Ascending aorta (tissue), 2 donors: Measurements from ENCODE around the gene CWC27. TPM values are rescaled to one million over a fixed set of nuclear protein-coding genes. Genes with fewer than 3 reads are reported as not detected.

Source experiments
- DNase-seq, 2 donors: peaks; one replicate each; pipeline ENCODE4 v3.0.0-alpha.2; 2019; ENCODE audit warnings: low spot score in 2 of 2
- H3K27ac ChIP-seq, 2 donors: fragments of 200-600 bp; sonication (generic); one replicate each; pipeline ENCODE4 v1.5.1; 2016 to 2017; ENCODE audit warnings: mild to moderate bottlenecking in 1 of 2
- H3K27me3 ChIP-seq: fragments of 200-600 bp; sonication (generic); one replicate; pipeline ENCODE4 v1.5.1; 2017
- H3K36me3 ChIP-seq, 2 donors: fragments of 200-600 bp; sonication (generic); one replicate each; pipeline ENCODE4 v1.5.1; 2016
- H3K4me1 ChIP-seq, 2 donors: fragments of 200-600 bp; sonication (generic); one replicate each; pipeline ENCODE4 v1.5.1; 2016 to 2017; ENCODE audit warnings: mild to moderate bottlenecking in 1 of 2
- H3K4me3 ChIP-seq, 2 donors: fragments of 200-600 bp; sonication (generic); one replicate each; pipeline ENCODE4 v1.5.1; 2016 to 2017; ENCODE audit warnings: mild to moderate bottlenecking in 1 of 2
- H3K9me3 ChIP-seq, 2 donors: fragments of 200-600 bp; sonication (generic); one replicate each; pipeline ENCODE4 v1.5.1; 2016
- intact Hi-C: fragments of 100-400 bp; cut with DNase I; formaldehyde crosslinking; loops from one replicate; pipeline ENCODE4 v1.15.1; 2023
- total RNA-seq: library from RNA; depleted of rRNA; stranded (reverse); fragments of >200 nt; gene quantifications from one replicate; pipeline ENCODE4 v1.1.0, GENCODE V29; 2016
- TF ChIP-seq, protein P1 (sequence below), 3 experiments: fragments of 200-600 bp in 2 of 3; fragments of 450-650 bp in 1 of 3; sonication (generic) in 2 of 3; IDR thresholded peaks; one replicate each; pipeline ENCODE4 v1.5.1; 2016 to 2019; ENCODE audit warnings: antibody characterized with exemption in 3 of 3, mild to moderate bottlenecking in 1 of 3, moderate library complexity in 1 of 3

CWC27 gene
- total RNA-seq, 1 donor from 2014 or later = 1.7 TPM

DNA sequence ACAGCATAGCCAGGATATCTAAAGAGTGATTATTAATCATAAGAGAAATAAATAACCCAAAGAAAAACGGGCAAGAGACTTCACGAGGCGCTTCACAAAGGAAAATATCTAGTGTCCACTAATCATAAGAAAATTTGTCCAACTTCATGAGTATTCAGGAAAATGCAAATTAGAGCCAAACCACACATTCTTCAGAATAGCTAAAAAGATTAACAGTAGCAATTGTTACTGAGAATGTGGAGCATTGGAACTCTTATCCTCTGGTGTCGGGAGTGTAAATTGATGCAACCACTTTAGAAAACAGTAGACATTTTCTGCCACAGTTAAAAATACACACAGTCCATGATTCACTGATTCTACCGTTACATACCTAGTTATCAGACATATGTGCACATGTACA, 145.7 kb downstream of the CWC27 start:
- no peaks in the 10 kb centered on the region for H3K9me3 ChIP-seq
- no peak overlapping the region for H3K4me3 ChIP-seq
- TF ChIP-seq, protein P1, sequence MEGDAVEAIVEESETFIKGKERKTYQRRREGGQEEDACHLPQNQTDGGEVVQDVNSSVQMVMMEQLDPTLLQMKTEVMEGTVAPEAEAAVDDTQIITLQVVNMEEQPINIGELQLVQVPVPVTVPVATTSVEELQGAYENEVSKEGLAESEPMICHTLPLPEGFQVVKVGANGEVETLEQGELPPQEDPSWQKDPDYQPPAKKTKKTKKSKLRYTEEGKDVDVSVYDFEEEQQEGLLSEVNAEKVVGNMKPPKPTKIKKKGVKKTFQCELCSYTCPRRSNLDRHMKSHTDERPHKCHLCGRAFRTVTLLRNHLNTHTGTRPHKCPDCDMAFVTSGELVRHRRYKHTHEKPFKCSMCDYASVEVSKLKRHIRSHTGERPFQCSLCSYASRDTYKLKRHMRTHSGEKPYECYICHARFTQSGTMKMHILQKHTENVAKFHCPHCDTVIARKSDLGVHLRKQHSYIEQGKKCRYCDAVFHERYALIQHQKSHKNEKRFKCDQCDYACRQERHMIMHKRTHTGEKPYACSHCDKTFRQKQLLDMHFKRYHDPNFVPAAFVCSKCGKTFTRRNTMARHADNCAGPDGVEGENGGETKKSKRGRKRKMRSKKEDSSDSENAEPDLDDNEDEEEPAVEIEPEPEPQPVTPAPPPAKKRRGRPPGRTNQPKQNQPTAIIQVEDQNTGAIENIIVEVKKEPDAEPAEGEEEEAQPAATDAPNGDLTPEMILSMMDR (IDR thresholded peaks at IDR 0.05) = no peak
- H3K36me3 ChIP-seq = peaks cover 0 to 8% of the 10 kb centered on the region in 2 donors
- DNase-seq = no peak
- H3K27me3 ChIP-seq = no peaks in the 10 kb centered on the region
- H3K4me1 ChIP-seq = no peaks in the 10 kb centered on the region
- intact Hi-C loops = no loop called here
- no peak overlapping the region for H3K27ac ChIP-seq

DNA sequence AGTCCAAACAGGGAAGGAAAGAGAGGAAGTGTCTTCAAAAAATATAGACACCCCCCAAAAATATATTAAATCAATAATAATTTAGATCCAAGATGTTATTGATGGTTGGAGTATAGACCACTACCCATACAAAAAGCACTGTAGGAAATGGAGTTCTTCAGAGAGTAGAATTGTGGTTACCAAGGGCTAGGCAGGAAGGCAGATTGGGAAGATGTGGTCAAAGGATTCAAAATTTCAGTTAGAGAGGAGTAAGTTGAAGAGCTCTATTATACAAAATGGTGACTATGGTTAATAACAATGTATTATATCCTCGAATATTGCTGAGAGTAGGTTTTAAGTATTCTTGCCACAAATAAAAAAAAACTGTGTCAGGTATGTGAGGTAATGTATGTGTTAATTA, 149.4 kb downstream of the CWC27 start:
- TF ChIP-seq, protein P1 (IDR thresholded peaks at IDR 0.05) = no peak
- Histone ChIP-seq H3K27me3 (no peaks in the 10 kb centered on the region), H3K27ac (no peak overlapping the region), H3K4me3 (no peak overlapping the region), H3K9me3 (peaks cover 7 to 8% of the 10 kb centered on the region in 2 donors), H3K4me1 (no peaks in the 10 kb centered on the region), H3K36me3 (peaks cover 0 to 11% of the 10 kb centered on the region in 2 donors)
- intact Hi-C loops = no loop called here
- DNase-seq = no peak

DNA sequence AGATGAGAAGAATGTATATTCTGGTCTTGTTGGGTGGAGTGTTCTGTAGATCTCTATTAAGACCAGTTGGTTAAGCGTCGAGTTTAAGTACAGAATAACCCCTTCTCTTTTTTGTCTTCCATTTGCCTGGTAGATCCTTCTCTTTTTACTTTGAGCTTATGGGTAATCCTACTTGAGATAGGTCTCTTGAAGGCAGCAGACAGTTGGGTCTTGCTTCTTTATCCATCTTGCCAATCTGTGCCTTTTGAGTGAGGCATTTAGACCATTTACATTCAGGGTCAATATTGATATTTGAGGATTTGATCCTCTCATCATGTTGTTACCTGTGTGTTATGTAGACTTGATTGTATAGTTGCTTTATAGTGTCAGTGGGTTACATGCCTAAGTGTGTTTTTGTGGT, 152.7 kb downstream of the CWC27 start:
- Histone ChIP-seq H3K27ac (no peak overlapping the region), H3K4me1 (no peaks in the 10 kb centered on the region), H3K36me3 (peaks cover 0 to 11% of the 10 kb centered on the region in 2 donors), H3K9me3 (peaks cover 7 to 8% of the 10 kb centered on the region in 2 donors), H3K27me3 (no peaks in the 10 kb centered on the region), H3K4me3 (no peak overlapping the region)
- DNase-seq = no peak
- TF ChIP-seq, protein P1 (IDR thresholded peaks at IDR 0.05) = no peak
- intact Hi-C loops = no loop called here

DNA sequence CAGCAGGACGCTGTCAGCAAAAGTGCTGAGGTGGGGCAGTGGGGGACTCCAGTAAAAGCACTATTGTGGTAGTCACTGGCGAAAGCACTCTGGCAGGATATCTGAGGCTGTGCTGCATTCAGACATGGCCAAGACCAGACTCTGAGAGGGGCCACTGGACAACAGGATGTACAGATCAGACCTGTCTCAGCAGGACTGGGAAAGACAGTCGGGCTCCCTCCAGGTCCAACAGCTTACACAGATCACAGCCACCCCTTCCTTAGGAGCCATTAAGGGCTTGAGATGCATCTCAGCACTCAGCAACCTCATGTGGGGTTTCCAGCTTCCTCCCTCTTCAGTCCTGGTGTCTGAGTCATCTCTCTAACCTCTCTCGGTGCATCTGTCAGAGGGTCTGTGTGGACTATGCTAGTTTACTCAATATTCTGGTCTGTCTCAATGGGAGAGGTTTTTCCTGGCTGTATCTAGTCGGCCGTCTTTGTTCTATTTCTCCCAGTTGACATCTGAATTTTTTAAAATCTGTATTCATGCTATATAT, 154.5 kb downstream of the CWC27 start:
- TF ChIP-seq, protein P1 (IDR thresholded peaks at IDR 0.05) = no peak
- intact Hi-C loops = no loop called here
- H3K27ac ChIP-seq = no peak overlapping the region
- H3K4me1 ChIP-seq = no peaks in the 10 kb centered on the region
- no peak overlapping the region for H3K4me3 ChIP-seq
- H3K36me3 ChIP-seq = peaks cover 4 to 11% of the 10 kb centered on the region in 2 donors
- peaks cover 7 to 8% of the 10 kb centered on the region in 2 donors for H3K9me3 ChIP-seq
- no peaks in the 10 kb centered on the region for H3K27me3 ChIP-seq
- DNase-seq = no peak

DNA sequence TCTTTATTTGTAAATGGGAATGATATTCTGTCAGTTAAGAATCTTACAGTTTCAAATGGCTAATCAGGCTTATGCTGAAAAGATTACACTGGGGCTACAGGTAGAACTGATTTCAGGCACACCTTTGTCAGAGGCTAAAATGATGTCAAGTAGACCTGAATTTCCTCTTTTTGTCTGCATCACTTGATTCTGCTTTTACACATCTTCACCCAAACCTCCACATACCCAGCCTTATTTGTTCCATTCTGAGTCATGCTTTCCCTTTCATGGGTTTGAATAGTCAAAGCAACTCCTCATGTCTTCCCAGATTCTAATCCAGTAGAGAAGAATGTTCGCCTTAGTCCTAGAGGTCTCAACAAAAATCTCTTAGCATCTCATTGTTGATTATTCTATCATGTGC, 156.4 kb downstream of the CWC27 start:
- no peaks in the 10 kb centered on the region for H3K27me3 ChIP-seq
- TF ChIP-seq, protein P1 (IDR thresholded peaks at IDR 0.05) = no peak
- peaks cover 7 to 8% of the 10 kb centered on the region in 2 donors for H3K9me3 ChIP-seq
- H3K4me3 ChIP-seq = no peak overlapping the region
- H3K27ac ChIP-seq = no peak overlapping the region
- peaks cover 0 to 4% of the 10 kb centered on the region in 2 donors for H3K36me3 ChIP-seq
- intact Hi-C loops = no loop called here
- no peaks in the 10 kb centered on the region for H3K4me1 ChIP-seq
- DNase-seq = no peak

DNA sequence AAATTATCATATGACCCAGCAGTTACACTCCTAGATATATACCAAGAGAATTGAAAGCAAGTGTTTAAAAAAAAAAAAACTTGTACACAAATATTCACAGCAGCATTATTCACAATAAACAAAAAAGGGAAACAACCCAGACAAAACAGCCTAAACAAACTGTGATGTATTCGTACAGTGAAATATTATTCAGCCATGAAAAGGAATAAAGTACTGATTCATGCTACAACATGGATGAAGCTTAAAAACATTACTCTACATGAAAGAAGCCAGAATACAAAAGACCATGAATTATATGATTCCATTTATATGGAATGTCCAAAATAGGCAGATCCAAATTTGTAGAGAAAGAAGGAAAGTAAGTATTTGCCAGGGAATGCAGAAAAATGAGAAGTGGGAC, 161.1 kb downstream of the CWC27 start:
- H3K4me1 ChIP-seq = no peaks in the 10 kb centered on the region
- H3K27ac ChIP-seq = no peak overlapping the region
- no peak overlapping the region for H3K4me3 ChIP-seq
- peaks cover 3 to 4% of the 10 kb centered on the region in 2 donors for H3K36me3 ChIP-seq
- DNase-seq = no peak
- TF ChIP-seq, protein P1 (IDR thresholded peaks at IDR 0.05) = no peak
- intact Hi-C loops = no loop called here
- H3K9me3 ChIP-seq = peaks cover 0 to under 1% of the 10 kb centered on the region in 2 donors
- H3K27me3 ChIP-seq = no peaks in the 10 kb centered on the region
